HCT116 (cell line): ENCODE data around the gene RHBDD3. TPM values are rescaled to one million over a fixed set of nuclear protein-coding genes. Genes with fewer than 3 reads are reported as not detected.

Source experiments
- ATAC-seq: fragments of 200-7000 bp; cut with Tn5 transposase; 2 replicates; pipeline ENCODE4 v1.9.1; 2020; ENCODE audit warnings: mild to moderate bottlenecking, moderate library complexity
- Bru-seq: library from RNA; stranded (reverse); fragments of 400-500 nt; gene quantifications from one replicate; lab custom pipeline; 2021; lab: Mats Ljungman, UMichigan
- BruChase-seq, 2 experiments: library from RNA; stranded (reverse); fragments of 400-500 nt; gene quantifications; one replicate each; lab custom pipeline; 2021; lab: Mats Ljungman, UMichigan
- BruUV-seq: library from RNA; stranded (reverse); fragments of 400-500 nt; replicated peaks from 2 replicates; lab custom pipeline; 2021; lab: Mats Ljungman, UMichigan
- CTCF ChIA-PET: fragments of 300-600 bp; sonication (Branson Sonifier 250); formaldehyde crosslinking; loops from one replicate; lab custom pipeline; 2021; ENCODE audit warnings: antibody characterized with exemption; lab: Charles Lee
- POLR2A ChIA-PET: fragments of 300-600, 350-600 bp; sonication (Branson Sonifier 250); formaldehyde crosslinking; loops from one replicate; lab custom pipeline; 2021; ENCODE audit warnings: antibody characterized with exemption; lab: Charles Lee
- RAD21 ChIA-PET, 2 experiments: fragments of 300-600 bp; sonication (Branson Sonifier 250); formaldehyde crosslinking; loops; one replicate each; lab custom pipeline; 2023; ENCODE audit warnings: low total read pairs in 2 of 2; ENCODE audit not compliant: uncharacterized antibody in 2 of 2, unreplicated experiment in 2 of 2, low non-redundant PET in 1 of 2; lab: Charles Lee
- DNase-seq: peaks from one replicate; pipeline ENCODE4 v3.0.0-alpha.2; 2010; ENCODE audit warnings: low read depth, low spot score
- H2AFZ ChIP-seq: fragments of 200-600 bp; shearing (Covaris generic), sonication (generic); 2 replicates; pipeline ENCODE4 v1.6.1; 2017; ENCODE audit warnings: low read depth, mixed run types, mixed read lengths, antibody characterized with exemption, low read length; ENCODE audit not compliant: poor library complexity, severe bottlenecking
- H3K27ac ChIP-seq: 2 replicates; pipeline ENCODE4 v1.5.1; 2012; ENCODE audit warnings: low read depth, low read length
- H3K27me3 ChIP-seq: fragments of 200-600 bp; sonication (generic); 2 replicates; pipeline ENCODE4 v1.6.1; 2016; ENCODE audit warnings: mixed run types, low read length, mixed read lengths; ENCODE audit not compliant: insufficient read depth
- H3K36me3 ChIP-seq, 2 experiments: fragments of 200-500 bp in 1 of 2; fragments of 200-600 bp in 1 of 2; sonication (Bioruptor generic) in 1 of 2; sonication (generic) in 1 of 2; 2 replicates each; pipeline versions ENCODE4 v1.5.1 to v1.6.1; 2014 to 2016; ENCODE audit warnings: low read length in 2 of 2, inconsistent platforms in 1 of 2, mixed read lengths in 1 of 2, mixed run types in 1 of 2; ENCODE audit not compliant: insufficient read depth in 2 of 2, control insufficient read depth in 1 of 2
- H3K4me1 ChIP-seq, 2 experiments: fragments of 200-600 bp in 1 of 2; sonication (generic) in 1 of 2; 2 replicates each; pipeline versions ENCODE4 v1.5.1 to v1.6.1; 2012 to 2017; ENCODE audit warnings: low read length in 2 of 2, inconsistent platforms in 1 of 2, mild to moderate bottlenecking in 1 of 2, mixed read lengths in 1 of 2, mixed run types in 1 of 2, moderate library complexity in 1 of 2; ENCODE audit not compliant: insufficient read depth in 2 of 2, control insufficient read depth in 1 of 2
- H3K4me2 ChIP-seq: fragments of 200-600 bp; sonication (generic); 2 replicates; pipeline ENCODE4 v1.6.1; 2017; ENCODE audit warnings: mixed run types, low read length, mixed read lengths
- H3K4me3 ChIP-seq, 2 experiments: fragments of 200-600 bp in 1 of 2; sonication (generic) in 1 of 2; replicated peaks in 1 of 2; 2 replicates each; pipeline ENCODE4 v1.5.1; 2011 to 2016; ENCODE audit warnings: low read length in 2 of 2, control low read depth in 1 of 2, low read depth in 1 of 2, mild to moderate bottlenecking in 1 of 2, mixed read lengths in 1 of 2, mixed run types in 1 of 2
- H3K79me2 ChIP-seq: fragments of 200-600 bp; sonication (generic); 2 replicates; pipeline ENCODE4 v1.6.1; 2017; ENCODE audit warnings: mild to moderate bottlenecking, mixed run types, low read length, moderate library complexity, mixed read lengths; ENCODE audit not compliant: insufficient read depth
- H3K9ac ChIP-seq: fragments of 200-600 bp; sonication (generic); 2 replicates; pipeline ENCODE4 v1.6.1; 2016; ENCODE audit warnings: low read length, mixed read lengths
- H3K9me2 ChIP-seq: fragments of 200-600 bp; sonication (generic), shearing (Covaris generic); 2 replicates; pipeline ENCODE4 v1.6.1; 2017; ENCODE audit warnings: mixed run types, mild to moderate bottlenecking, moderate library complexity; ENCODE audit not compliant: insufficient read depth
- H3K9me3 ChIP-seq, 2 experiments: fragments of 200-500 bp in 1 of 2; fragments of 200-600 bp in 1 of 2; sonication (Bioruptor generic) in 1 of 2; sonication (generic) in 1 of 2; 2 replicates each; pipeline ENCODE4 v1.6.1; 2014 to 2017; ENCODE audit warnings: low read length in 2 of 2, mixed read lengths in 2 of 2, inconsistent platforms in 1 of 2, low read depth in 1 of 2, mild to moderate bottlenecking in 1 of 2, mixed run types in 1 of 2, moderate library complexity in 1 of 2; ENCODE audit not compliant: control insufficient read depth in 1 of 2, insufficient read depth in 1 of 2
- H4K20me1 ChIP-seq: fragments of 200-600 bp; sonication (generic), shearing (Covaris generic); 2 replicates; pipeline ENCODE4 v1.6.1; 2017; ENCODE audit warnings: mixed run types, mild to moderate bottlenecking, moderate library complexity; ENCODE audit not compliant: insufficient read depth
- CBX3 ChIP-seq: IDR thresholded peaks from 2 replicates; pipeline ENCODE4 v1.6.1; 2012; ENCODE audit warnings: low read depth
- CEBPB ChIP-seq: IDR thresholded peaks from 2 replicates; pipeline ENCODE4 v1.6.1; 2012; ENCODE audit warnings: low read depth
- ELF1 ChIP-seq: IDR thresholded peaks from 2 replicates; pipeline ENCODE4 v1.6.1; 2012; ENCODE audit warnings: low read depth, borderline replicate concordance
- EZH2 ChIP-seq: fragments of 200-600 bp; sonication (generic); IDR thresholded peaks from 2 replicates; pipeline ENCODE4 v1.6.1; 2017; ENCODE audit warnings: antibody characterized with exemption, mixed run types
- EZH2phosphoT487 ChIP-seq: fragments of 200-600 bp; IDR thresholded peaks from 2 replicates; pipeline ENCODE4 v1.6.1; 2018; ENCODE audit warnings: antibody characterized with exemption, borderline replicate concordance
- JUND ChIP-seq: IDR thresholded peaks from 2 replicates; pipeline ENCODE4 v1.6.1; 2012
- POLR2AphosphoS5 ChIP-seq: IDR thresholded peaks from 2 replicates; pipeline ENCODE4 v1.6.1; 2011; ENCODE audit warnings: mild to moderate bottlenecking, low read depth, low read length, moderate library complexity
- SIN3A ChIP-seq: IDR thresholded peaks from 2 replicates; pipeline ENCODE4 v1.6.1; 2012; ENCODE audit warnings: low read depth
- SP1 ChIP-seq: IDR thresholded peaks from 2 replicates; pipeline ENCODE4 v1.6.1; 2012; ENCODE audit warnings: low read depth
- TCF7L2 ChIP-seq: IDR thresholded peaks from 2 replicates; pipeline ENCODE4 v1.7.0; 2011; ENCODE audit warnings: borderline replicate concordance, inconsistent platforms; ENCODE audit not compliant: insufficient read depth, insufficient read length; ENCODE audit errors: extremely low read depth
- ZFX ChIP-seq: fragments of 450-650 bp; IDR thresholded peaks from 2 replicates; pipeline ENCODE4 v1.6.1; 2017
- ZNF274 ChIP-seq: fragments of 200-500 bp; sonication (Bioruptor generic); IDR thresholded peaks from 2 replicates; pipeline ENCODE4 v1.6.1; 2014; ENCODE audit warnings: mild to moderate bottlenecking, low read depth, low read length, inconsistent platforms
- intact Hi-C: fragments of 100-400 bp; cut with micrococcal nuclease; formaldehyde crosslinking; loops from 2 replicates; pipeline ENCODE4 v1.10.0; 2022
- long read RNA-seq: library from polyadenylated mRNA; unstranded; transcript quantifications from one replicate; pipeline ENCODE4 v2.0.0, GENCODE V29; 2021; ENCODE audit not compliant: unreplicated experiment
- polyA plus RNA-seq: library from polyadenylated mRNA; unstranded; fragments of >200 nt; gene quantifications from 2 replicates; pipeline ENCODE4 v1.2.1, GENCODE V29; 2012; ENCODE audit warnings: missing spikeins
- total RNA-seq: library from RNA; stranded (reverse); gene quantifications from one replicate; pipeline ENCODE4 v1.2.1, GENCODE V29; 2021; ENCODE audit not compliant: unreplicated experiment
- TF ChIP-seq, protein P1 (sequence below): IDR thresholded peaks from 2 replicates; pipeline ENCODE4 v1.6.1; 2011; ENCODE audit warnings: mild to moderate bottlenecking, low read length, moderate library complexity; ENCODE audit not compliant: insufficient replicate concordance; ENCODE audit errors: extremely low read depth
- TF ChIP-seq, protein P2 (sequence below): IDR thresholded peaks from 2 replicates; pipeline ENCODE4 v1.6.1; 2012
- TF ChIP-seq, protein P3 (sequence below), 3 experiments: fragments of 200-600 bp in 1 of 3; sonication (generic) in 1 of 3; IDR thresholded peaks in 2 of 3; conservative IDR thresholded peaks in 1 of 3; 2 replicates each; pipeline ENCODE4 v1.5.1; 2012 to 2017; ENCODE audit warnings: low read depth in 2 of 3, low read length in 2 of 3, antibody characterized with exemption in 1 of 3, borderline replicate concordance in 1 of 3, control low read depth in 1 of 3, mild to moderate bottlenecking in 1 of 3, mixed read lengths in 1 of 3, mixed run types in 1 of 3, moderate library complexity in 1 of 3; ENCODE audit not compliant: insufficient read depth in 1 of 3
- TF ChIP-seq, protein P4 (sequence below): IDR thresholded peaks from 2 replicates; pipeline ENCODE4 v1.6.1; 2012
- TF ChIP-seq, protein P5 (sequence below): IDR thresholded peaks from 2 replicates; pipeline ENCODE4 v1.6.1; 2012; ENCODE audit warnings: low read depth

RHBDD3 gene
- total RNA-seq (30.2 TPM), Bru-seq, nascent RNA (percentile 79 among the genes with signal in this experiment), BruChase-seq, experiment 1, labeled RNA remaining after a 6-hour chase (percentile 75 among the genes with signal in this experiment), BruChase-seq, experiment 2, labeled RNA remaining after a 2-hour chase (percentile 82 among the genes with signal in this experiment)
- 17.0 and 17.4 TPM in 2 replicates for polyA plus RNA-seq
- long read RNA-seq, transcript RHBDD3-206 (3 exons, 999 nt): minor isoform, 6 of 53 reads
- long read RNA-seq, transcript RHBDD3-201 (7 exons, 1,794 nt): major isoform, 7 of 53 reads
- long read RNA-seq, partial matches to known transcripts: 17 of 53 reads
- long read RNA-seq, other reads (novel, unspliced or antisense): 22 of 53 reads

DNA sequence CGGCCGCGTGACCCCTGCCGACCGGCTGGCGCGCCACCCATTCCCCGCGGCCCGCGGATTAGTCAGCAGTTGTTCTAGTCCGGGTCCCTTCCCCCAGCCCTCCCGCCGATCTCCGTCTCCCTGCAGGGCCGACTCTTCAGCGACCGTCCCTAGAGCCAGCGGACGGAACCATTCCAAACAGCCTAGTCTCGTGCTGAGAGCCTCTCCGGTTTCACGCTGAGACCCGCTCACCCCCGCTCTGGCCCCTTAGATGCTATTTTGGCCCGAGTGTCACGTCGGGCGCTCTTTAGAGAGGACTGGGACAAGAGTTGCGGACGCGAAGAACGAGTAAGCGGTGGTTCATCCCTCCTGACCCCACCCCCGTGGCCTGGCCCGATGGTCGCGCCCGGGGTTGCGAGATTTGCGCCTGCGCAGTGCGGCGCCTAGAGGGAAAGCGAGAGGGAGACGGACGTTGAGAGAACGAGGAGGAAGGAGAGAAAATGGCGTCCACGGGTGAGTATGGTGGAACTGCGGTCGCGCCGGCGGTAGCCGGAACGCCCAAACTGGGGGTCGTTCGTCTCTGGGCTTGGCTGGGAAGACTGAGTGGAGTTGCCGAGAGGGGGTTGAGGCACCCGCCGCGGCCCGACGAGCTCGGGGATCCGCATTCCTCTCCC lies at the start of gene RHBDD3, which contains the start of gene EWSR1:
Gene RHBDD3, minus strand, starts transcription at position 124 of the 653 bp plus-strand sequence. CDS start 2,355 bp downstream, outside the sequence.
Gene EWSR1, plus strand, starts transcription at position 411 of the 653 bp plus-strand sequence. Its CDS starts 69 bp downstream, at position 480.
- Histone ChIP-seq H3K4me2 (peak within 1 kb of the TSS; percentile 100), H3K9ac (peak within 1 kb of the TSS; percentile 99), H4K20me1 (peaks cover 41% of the 10 kb centered on the region; the same call in 1 of the 2 replicates), H3K27me3 (no peaks in the 10 kb centered on the region), H3K27ac (peak within 1 kb of the TSS; percentile 91), H3K4me3 (peak within 1 kb of the TSS; percentile 58 to 91), H3K36me3 (peaks cover 36 to 61% of the 10 kb centered on the region in 2 experiments), H3K9me2 (no peaks in the 10 kb centered on the region), H3K79me2 (peaks cover 78% of the 10 kb centered on the region), H2AFZ (peak within 1 kb of the TSS; percentile 94), H3K9me3 (no peaks in the 10 kb centered on the region), H3K4me1 (peaks cover 15 to 31% of the 10 kb centered on the region in 2 experiments)
- POLR2A ChIA-PET: no interaction called here
- no TSS peak for BruUV-seq
- CTCF ChIA-PET: no interaction called here
- RAD21 ChIA-PET: no interaction called here
- intact Hi-C loops: no loop called here
- peak; percentile 89 for ATAC-seq
- DNase-seq: peak; percentile 94
- no peak for TF ChIP-seq EZH2
- TF ChIP-seq CEBPB: no peak
- TF ChIP-seq, protein P1, sequence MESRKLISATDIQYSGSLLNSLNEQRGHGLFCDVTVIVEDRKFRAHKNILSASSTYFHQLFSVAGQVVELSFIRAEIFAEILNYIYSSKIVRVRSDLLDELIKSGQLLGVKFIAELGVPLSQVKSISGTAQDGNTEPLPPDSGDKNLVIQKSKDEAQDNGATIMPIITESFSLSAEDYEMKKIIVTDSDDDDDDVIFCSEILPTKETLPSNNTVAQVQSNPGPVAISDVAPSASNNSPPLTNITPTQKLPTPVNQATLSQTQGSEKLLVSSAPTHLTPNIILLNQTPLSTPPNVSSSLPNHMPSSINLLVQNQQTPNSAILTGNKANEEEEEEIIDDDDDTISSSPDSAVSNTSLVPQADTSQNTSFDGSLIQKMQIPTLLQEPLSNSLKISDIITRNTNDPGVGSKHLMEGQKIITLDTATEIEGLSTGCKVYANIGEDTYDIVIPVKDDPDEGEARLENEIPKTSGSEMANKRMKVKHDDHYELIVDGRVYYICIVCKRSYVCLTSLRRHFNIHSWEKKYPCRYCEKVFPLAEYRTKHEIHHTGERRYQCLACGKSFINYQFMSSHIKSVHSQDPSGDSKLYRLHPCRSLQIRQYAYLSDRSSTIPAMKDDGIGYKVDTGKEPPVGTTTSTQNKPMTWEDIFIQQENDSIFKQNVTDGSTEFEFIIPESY: no peak
- TF ChIP-seq JUND: peak; percentile 68
- no peak for TF ChIP-seq ELF1
- TF ChIP-seq, protein P2, sequence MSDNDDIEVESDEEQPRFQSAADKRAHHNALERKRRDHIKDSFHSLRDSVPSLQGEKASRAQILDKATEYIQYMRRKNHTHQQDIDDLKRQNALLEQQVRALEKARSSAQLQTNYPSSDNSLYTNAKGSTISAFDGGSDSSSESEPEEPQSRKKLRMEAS: peak; percentile 82
- no peak for TF ChIP-seq ZFX
- TF ChIP-seq POLR2AphosphoS5: peak; percentile 72
- no peak for TF ChIP-seq EZH2phosphoT487
- TF ChIP-seq, protein P3, sequence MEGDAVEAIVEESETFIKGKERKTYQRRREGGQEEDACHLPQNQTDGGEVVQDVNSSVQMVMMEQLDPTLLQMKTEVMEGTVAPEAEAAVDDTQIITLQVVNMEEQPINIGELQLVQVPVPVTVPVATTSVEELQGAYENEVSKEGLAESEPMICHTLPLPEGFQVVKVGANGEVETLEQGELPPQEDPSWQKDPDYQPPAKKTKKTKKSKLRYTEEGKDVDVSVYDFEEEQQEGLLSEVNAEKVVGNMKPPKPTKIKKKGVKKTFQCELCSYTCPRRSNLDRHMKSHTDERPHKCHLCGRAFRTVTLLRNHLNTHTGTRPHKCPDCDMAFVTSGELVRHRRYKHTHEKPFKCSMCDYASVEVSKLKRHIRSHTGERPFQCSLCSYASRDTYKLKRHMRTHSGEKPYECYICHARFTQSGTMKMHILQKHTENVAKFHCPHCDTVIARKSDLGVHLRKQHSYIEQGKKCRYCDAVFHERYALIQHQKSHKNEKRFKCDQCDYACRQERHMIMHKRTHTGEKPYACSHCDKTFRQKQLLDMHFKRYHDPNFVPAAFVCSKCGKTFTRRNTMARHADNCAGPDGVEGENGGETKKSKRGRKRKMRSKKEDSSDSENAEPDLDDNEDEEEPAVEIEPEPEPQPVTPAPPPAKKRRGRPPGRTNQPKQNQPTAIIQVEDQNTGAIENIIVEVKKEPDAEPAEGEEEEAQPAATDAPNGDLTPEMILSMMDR (IDR thresholded peaks at IDR 0.05 in 2 of 3, conservative IDR thresholded peaks at IDR 0.05 in 1 of 3; ENCODE audit: borderline replicate concordance in 1 of 3, insufficient read depth in 1 of 3, low read depth in 2 of 3, low read length in 2 of 3): no peak
- TF ChIP-seq, protein P4, sequence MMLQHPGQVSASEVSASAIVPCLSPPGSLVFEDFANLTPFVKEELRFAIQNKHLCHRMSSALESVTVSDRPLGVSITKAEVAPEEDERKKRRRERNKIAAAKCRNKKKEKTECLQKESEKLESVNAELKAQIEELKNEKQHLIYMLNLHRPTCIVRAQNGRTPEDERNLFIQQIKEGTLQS: no peak
- TF ChIP-seq TCF7L2: peak; percentile 59
- TF ChIP-seq SIN3A: peak; percentile 55; the same call in 1 of the 2 replicates
- no peak for TF ChIP-seq ZNF274
- TF ChIP-seq, protein P5, sequence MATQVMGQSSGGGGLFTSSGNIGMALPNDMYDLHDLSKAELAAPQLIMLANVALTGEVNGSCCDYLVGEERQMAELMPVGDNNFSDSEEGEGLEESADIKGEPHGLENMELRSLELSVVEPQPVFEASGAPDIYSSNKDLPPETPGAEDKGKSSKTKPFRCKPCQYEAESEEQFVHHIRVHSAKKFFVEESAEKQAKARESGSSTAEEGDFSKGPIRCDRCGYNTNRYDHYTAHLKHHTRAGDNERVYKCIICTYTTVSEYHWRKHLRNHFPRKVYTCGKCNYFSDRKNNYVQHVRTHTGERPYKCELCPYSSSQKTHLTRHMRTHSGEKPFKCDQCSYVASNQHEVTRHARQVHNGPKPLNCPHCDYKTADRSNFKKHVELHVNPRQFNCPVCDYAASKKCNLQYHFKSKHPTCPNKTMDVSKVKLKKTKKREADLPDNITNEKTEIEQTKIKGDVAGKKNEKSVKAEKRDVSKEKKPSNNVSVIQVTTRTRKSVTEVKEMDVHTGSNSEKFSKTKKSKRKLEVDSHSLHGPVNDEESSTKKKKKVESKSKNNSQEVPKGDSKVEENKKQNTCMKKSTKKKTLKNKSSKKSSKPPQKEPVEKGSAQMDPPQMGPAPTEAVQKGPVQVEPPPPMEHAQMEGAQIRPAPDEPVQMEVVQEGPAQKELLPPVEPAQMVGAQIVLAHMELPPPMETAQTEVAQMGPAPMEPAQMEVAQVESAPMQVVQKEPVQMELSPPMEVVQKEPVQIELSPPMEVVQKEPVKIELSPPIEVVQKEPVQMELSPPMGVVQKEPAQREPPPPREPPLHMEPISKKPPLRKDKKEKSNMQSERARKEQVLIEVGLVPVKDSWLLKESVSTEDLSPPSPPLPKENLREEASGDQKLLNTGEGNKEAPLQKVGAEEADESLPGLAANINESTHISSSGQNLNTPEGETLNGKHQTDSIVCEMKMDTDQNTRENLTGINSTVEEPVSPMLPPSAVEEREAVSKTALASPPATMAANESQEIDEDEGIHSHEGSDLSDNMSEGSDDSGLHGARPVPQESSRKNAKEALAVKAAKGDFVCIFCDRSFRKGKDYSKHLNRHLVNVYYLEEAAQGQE: no peak
- no peak for TF ChIP-seq CBX3
- peak; percentile 70; the same call in 1 of the 2 replicates for TF ChIP-seq SP1
